C1 segment of cervical spinal cord (tissue), 14 donors: ENCODE results near the gene ABO.
"Not testable (repeated sequence)": the region's sequence is repeated elsewhere in the genome, so short reads cannot be mapped to it uniquely, and the experiment has no call there.

Source experiments
- DNase-seq, 14 donors: peaks; one replicate each; lab custom pipeline; 2025; lab: John Stamatoyannopoulos, UW

Gene ABO

GRCh38 chr9:133226219-133227171, 48.5 kb downstream of the ABO start:
- no peak for DNase-seq

- DNase-seq = no peak
Measured at GRCh38 chr9:133225171-133226011, 49.6 kb downstream of the ABO start.

GRCh38 chr9:133224762-133225161, 50.2 kb downstream of the ABO start:
- DNase-seq = no peak

GRCh38 chr9:133223159-133223756, 51.7 kb downstream of the ABO start:
- not testable (repeated sequence) for DNase-seq

GRCh38 chr9:133221994-133222393, 53.0 kb downstream of the ABO start:
- DNase-seq = not testable (repeated sequence)

- DNase-seq = no peak
Measured at GRCh38 chr9:133221177-133221809, 53.7 kb downstream of the ABO start.

- DNase-seq = not testable (repeated sequence)
Measured at GRCh38 chr9:133218049-133218975, 56.7 kb downstream of the ABO start.

GRCh38 chr9:133217333-133217988, 57.5 kb downstream of the ABO start:
- not testable (repeated sequence) for DNase-seq

GRCh38 chr9:133214276-133214675, 60.7 kb downstream of the ABO start:
- DNase-seq = not testable (repeated sequence)

GRCh38 chr9:133210609-133211008, 64.4 kb downstream of the ABO start:
- DNase-seq = no peak

GRCh38 chr9:133210202-133210532, 64.8 kb downstream of the ABO start:
- no peak for DNase-seq

- DNase-seq = not testable (repeated sequence)
Measured at GRCh38 chr9:133209327-133210201, 65.4 kb downstream of the ABO start.

GRCh38 chr9:133208880-133209300, 66.1 kb downstream of the ABO start, which contains the start of gene OBP2B:
TSS of gene OBP2B (minus strand) at chr9:133209250. CDS start at chr9:133209199, 51 bp downstream.
- DNase-seq = not testable (repeated sequence)

GRCh38 chr9:133208171-133208879, 66.7 kb downstream of the ABO start:
- not testable (repeated sequence) for DNase-seq

- DNase-seq = no peak
Measured at GRCh38 chr9:133207540-133208170, 67.3 kb downstream of the ABO start.

- DNase-seq = no peak
Measured at GRCh38 chr9:133207021-133207531, 67.9 kb downstream of the ABO start.
